Adrenal gland (tissue), 5 donors: Measurements from ENCODE around the gene SH3RF1.

ENCODE experiments used
- CTCF ChIP-seq, 6 experiments: fragments of 450-650 bp in 4 of 6; fragments of 200-600 bp in 2 of 6; sonication (generic) in 1 of 6; IDR thresholded peaks; 1 replicate in 5 of 6; 2 replicates in 1 of 6; pipeline versions ENCODE4 v1.5.1 to v1.8.0; 2016 to 2021; ENCODE audit warnings: antibody characterized with exemption in 6 of 6, mild to moderate bottlenecking in 2 of 6, moderate library complexity in 1 of 6
- POLR2A ChIP-seq, 2 donors: fragments of 450-650 bp; IDR thresholded peaks; one replicate each; pipeline ENCODE4 v1.6.1; 2017; ENCODE audit warnings: antibody characterized with exemption in 2 of 2, mild to moderate bottlenecking in 2 of 2, moderate library complexity in 1 of 2
- donor health status: DM: no; HTN: no; CAD: no.

GRCh38 chr4:169220854-169221411 is 49.8 kb downstream of the SH3RF1 start:
- TF ChIP-seq CTCF (IDR thresholded peaks at IDR 0.05) (no peak), POLR2A (IDR thresholded peaks at IDR 0.05) (no peak)
